Dendritic cell treated with granulocyte-macrophage colony-stimulating factor and Interleukin-4, amounts not matched to agents 40 ng/mL and 50 ng/mL, for 4 days (primary cell): ENCODE results near the gene DAPK1.
A peak's percentile ranks its signal among the peaks of the same experiment; 100 is the strongest.

Experiments
- H3K27ac Mint-ChIP-seq: one replicate; pipeline ENCODE4 v1.8.0; 2022; ENCODE audit warnings: mild to moderate bottlenecking, mixed read lengths
- H3K27me3 Mint-ChIP-seq: one replicate; pipeline ENCODE4 v1.8.0; 2022; ENCODE audit warnings: mild to moderate bottlenecking, mixed read lengths
- H3K36me3 Mint-ChIP-seq: one replicate; pipeline ENCODE4 v1.8.0; 2022; ENCODE audit warnings: low read depth, mixed read lengths
- H3K4me1 Mint-ChIP-seq: one replicate; pipeline ENCODE4 v1.8.0; 2022; ENCODE audit warnings: low read depth, mixed read lengths
- H3K4me3 Mint-ChIP-seq: one replicate; pipeline ENCODE4 v1.8.0; 2022; ENCODE audit warnings: mild to moderate bottlenecking, moderate library complexity, mixed read lengths
- H3K9me3 Mint-ChIP-seq: one replicate; pipeline ENCODE4 v1.8.0; 2022; ENCODE audit warnings: mixed read lengths
- intact Hi-C: fragments of 100-400 bp; cut with micrococcal nuclease; formaldehyde crosslinking; loops from one replicate; pipeline ENCODE4 v1.15.0; 2022

The DAPK1 gene

DNA sequence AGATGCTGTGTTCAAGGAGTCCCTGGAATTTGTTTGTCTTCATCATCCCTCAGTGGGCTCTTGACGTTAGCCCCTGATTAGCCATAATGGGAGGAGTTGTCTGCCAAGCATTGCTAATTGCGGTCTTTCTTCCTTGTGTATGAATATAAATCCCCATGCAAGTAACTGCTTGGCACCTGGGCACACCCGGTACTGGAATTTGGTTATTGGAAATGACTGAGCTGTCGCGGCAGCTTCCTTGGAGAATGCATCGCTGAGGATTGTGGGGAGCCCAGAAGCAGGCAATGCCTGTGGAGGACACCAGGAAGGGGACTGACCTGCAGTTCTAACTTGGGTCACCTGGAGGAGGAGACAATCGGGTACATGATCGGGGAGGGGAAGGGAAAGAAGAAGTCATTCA is 174.9 kb downstream of the DAPK1 start:
- no peaks in the 10 kb centered on the region for H3K9me3 Mint-ChIP-seq
- intact Hi-C loops = no loop called here
- H3K4me3 Mint-ChIP-seq = no peak overlapping the region
- H3K27me3 Mint-ChIP-seq = no peaks in the 10 kb centered on the region
- H3K4me1 Mint-ChIP-seq = peaks cover 30% of the 10 kb centered on the region
- no peak overlapping the region for H3K27ac Mint-ChIP-seq
- peaks cover 93% of the 10 kb centered on the region for H3K36me3 Mint-ChIP-seq

GRCh38 chr9:87673446-87674120 is 175.9 kb downstream of the DAPK1 start:
- no peaks in the 10 kb centered on the region for H3K27me3 Mint-ChIP-seq
- H3K9me3 Mint-ChIP-seq = no peaks in the 10 kb centered on the region
- no peak overlapping the region for H3K27ac Mint-ChIP-seq
- H3K36me3 Mint-ChIP-seq = peaks cover 93% of the 10 kb centered on the region
- no peak overlapping the region for H3K4me3 Mint-ChIP-seq
- intact Hi-C loops = no loop called here
- H3K4me1 Mint-ChIP-seq = peaks cover 39% of the 10 kb centered on the region

- peaks cover 96% of the 10 kb centered on the region for H3K36me3 Mint-ChIP-seq
- peaks cover 46% of the 10 kb centered on the region for H3K4me1 Mint-ChIP-seq
- no peaks in the 10 kb centered on the region for H3K27me3 Mint-ChIP-seq
- no peaks in the 10 kb centered on the region for H3K9me3 Mint-ChIP-seq
- H3K4me3 Mint-ChIP-seq = no peak overlapping the region
- no peak overlapping the region for H3K27ac Mint-ChIP-seq
- intact Hi-C loops = no loop called here
These were observed 177.1 kb downstream of the DAPK1 start for GRCh38 chr9:87674565-87675299.

DNA sequence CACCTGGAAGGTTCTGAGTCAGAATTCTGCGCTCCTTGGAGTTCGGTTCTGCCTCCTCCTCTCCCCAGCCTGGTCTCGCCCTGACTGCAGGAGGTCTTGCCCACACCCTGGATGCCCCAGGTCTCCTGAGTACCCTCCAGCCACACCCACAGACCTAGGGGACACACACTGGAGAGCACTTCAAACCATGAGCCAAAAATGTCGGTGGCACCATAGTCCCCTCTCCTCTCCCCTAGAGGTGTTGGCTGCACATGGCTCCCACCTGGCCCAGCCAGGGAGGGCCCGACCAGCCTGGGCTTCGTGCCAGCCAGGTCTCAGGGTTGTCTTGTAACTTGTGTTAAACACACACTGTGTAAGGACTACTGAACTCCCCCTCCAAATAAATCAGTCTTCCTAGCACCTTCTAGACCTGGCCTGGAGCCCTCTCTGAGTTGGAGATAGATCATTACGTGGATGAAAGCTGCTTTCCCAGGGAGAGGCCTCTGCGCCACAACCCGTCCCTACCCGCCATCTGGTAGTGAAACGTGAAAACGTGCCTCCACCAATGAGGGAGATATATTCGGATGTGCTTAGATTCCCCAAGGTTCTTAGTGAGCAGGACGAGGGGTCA is 178.3 kb downstream of the DAPK1 start:
- H3K9me3 Mint-ChIP-seq = no peaks in the 10 kb centered on the region
- H3K27ac Mint-ChIP-seq = no peak overlapping the region
- H3K4me1 Mint-ChIP-seq = peaks cover 46% of the 10 kb centered on the region
- H3K4me3 Mint-ChIP-seq = no peak overlapping the region
- peaks cover 96% of the 10 kb centered on the region for H3K36me3 Mint-ChIP-seq
- intact Hi-C loops = no loop called here
- H3K27me3 Mint-ChIP-seq = no peaks in the 10 kb centered on the region

- peaks cover 46% of the 10 kb centered on the region for H3K4me1 Mint-ChIP-seq
- H3K36me3 Mint-ChIP-seq = peaks cover 96% of the 10 kb centered on the region
- H3K9me3 Mint-ChIP-seq = no peaks in the 10 kb centered on the region
- no peak overlapping the region for H3K4me3 Mint-ChIP-seq
- H3K27me3 Mint-ChIP-seq = no peaks in the 10 kb centered on the region
- H3K27ac Mint-ChIP-seq = no peak overlapping the region
- intact Hi-C loops = no loop called here
These were observed 179.5 kb downstream of the DAPK1 start for GRCh38 chr9:87676976-87677775.

GRCh38 chr9:87677776-87678587 is 180.3 kb downstream of the DAPK1 start:
- H3K4me1 Mint-ChIP-seq = peaks cover 46% of the 10 kb centered on the region
- peaks cover 96% of the 10 kb centered on the region for H3K36me3 Mint-ChIP-seq
- intact Hi-C loops = loop anchor here (1.0 kb wide), 1 partner anchor 134 kb away; no protein-coding TSS in a partner anchor

DNA sequence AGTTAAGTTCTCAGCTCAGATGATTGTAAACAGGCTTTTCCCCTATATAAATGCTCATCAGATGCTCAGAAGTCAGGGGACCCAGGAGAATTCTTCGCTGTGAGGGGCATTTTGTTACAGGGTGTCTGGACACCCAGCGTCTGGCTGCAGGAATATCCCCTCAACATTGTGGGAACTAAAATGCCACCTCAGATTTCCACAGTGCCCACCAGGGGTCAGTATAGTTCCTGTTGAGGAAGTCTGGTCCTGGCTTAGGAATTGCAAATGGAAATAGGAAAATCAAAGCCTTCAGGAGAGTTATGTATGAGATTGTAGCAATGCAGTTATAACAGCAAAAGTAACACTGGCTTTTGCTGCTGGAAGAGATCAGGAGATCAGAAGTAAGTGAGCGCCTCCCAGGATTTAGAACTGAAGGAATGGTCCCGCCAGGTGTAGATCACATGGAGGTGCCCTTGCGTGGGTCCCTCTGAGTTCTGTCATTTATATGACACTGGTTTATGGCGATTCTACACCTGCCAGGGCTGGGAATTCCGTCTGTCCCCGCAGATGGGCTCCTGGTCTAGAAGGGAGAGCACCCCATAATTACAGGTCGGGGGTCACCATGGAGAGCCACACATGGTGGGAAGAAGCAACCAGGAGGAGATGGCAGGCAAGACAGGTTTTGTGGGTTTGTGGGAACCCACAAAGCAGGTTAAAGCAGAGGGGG is 181.1 kb downstream of the DAPK1 start:
- no peak overlapping the region for H3K4me3 Mint-ChIP-seq
- H3K4me1 Mint-ChIP-seq = peaks cover 45% of the 10 kb centered on the region
- intact Hi-C loops = loop anchor here (1.0 kb wide), 1 partner anchor 133 kb away; no protein-coding TSS in a partner anchor
- no peaks in the 10 kb centered on the region for H3K27me3 Mint-ChIP-seq
- H3K27ac Mint-ChIP-seq = no peak overlapping the region
- H3K36me3 Mint-ChIP-seq = peaks cover 96% of the 10 kb centered on the region
- H3K9me3 Mint-ChIP-seq = no peaks in the 10 kb centered on the region

More at GRCh38 chr9:87677776-87678587, 180.3 kb downstream of the DAPK1 start:
- H3K27ac Mint-ChIP-seq = no peak overlapping the region
- H3K9me3 Mint-ChIP-seq = no peaks in the 10 kb centered on the region
- no peaks in the 10 kb centered on the region for H3K27me3 Mint-ChIP-seq
- no peak overlapping the region for H3K4me3 Mint-ChIP-seq

DNA sequence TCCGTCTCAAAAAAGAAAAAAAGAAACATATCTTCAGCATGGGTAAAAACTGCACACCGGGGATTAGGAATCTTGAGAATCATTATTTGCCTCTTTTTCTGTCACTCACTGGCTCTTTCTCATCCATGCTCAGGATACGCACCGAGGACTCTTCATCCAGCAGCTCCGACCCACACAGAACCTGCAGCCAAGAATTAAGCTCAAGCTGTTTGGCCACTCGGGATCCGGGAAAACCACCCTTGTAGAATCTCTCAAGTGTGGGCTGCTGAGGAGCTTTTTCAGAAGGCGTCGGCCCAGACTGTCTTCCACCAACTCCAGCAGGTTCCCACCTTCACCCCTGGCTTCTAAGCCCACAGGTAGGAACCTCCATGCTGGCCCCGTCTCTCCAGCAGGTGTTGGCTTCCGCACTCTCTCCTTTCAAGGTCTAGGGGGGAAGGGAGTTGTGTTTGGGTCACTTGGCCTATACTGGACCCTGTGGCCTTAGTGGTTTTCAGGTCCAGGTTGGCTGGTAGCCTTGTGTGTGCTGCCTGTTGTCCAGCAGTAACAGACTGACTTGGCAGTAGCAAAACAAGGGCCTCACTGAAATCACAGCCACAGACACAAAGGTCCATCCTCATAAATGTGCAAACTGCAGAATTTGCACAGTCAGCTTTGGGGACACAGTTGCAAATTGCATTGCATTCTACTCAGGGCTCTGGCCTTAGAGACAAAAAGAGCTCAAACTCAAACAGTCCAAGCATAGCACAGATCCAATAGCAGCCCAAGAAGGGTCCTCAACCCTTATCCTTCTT is 183.8 kb downstream of the DAPK1 start:
- H3K4me1 Mint-ChIP-seq = peaks cover 58% of the 10 kb centered on the region
- H3K36me3 Mint-ChIP-seq = peaks cover 97% of the 10 kb centered on the region
- intact Hi-C loops = no loop called here
- H3K9me3 Mint-ChIP-seq = no peaks in the 10 kb centered on the region
- no peak overlapping the region for H3K27ac Mint-ChIP-seq
- H3K27me3 Mint-ChIP-seq = no peaks in the 10 kb centered on the region
- no peak overlapping the region for H3K4me3 Mint-ChIP-seq

DNA sequence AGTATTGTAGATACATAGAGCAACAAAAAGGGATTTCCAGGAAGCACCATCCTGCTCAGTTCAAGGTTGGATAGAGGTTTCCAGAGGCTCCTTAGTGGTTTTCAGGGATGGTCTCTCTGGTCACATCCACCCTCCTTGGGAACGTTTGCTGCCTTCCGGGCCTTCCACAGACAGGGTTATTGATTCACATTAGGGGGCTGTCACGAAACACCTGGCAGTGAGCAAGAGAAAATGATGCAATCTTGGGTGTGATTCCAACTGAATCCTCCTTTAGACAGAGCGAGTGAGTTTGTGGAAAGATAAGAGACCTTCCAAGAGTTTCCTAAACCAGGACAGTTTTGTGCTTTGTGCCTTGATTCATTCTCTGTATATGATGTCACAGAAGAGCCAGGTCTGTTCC is 184.4 kb downstream of the DAPK1 start:
- intact Hi-C loops = no loop called here
- H3K27ac Mint-ChIP-seq = no peak overlapping the region
- no peak overlapping the region for H3K4me3 Mint-ChIP-seq
- no peaks in the 10 kb centered on the region for H3K9me3 Mint-ChIP-seq
- H3K27me3 Mint-ChIP-seq = no peaks in the 10 kb centered on the region
- H3K36me3 Mint-ChIP-seq = peaks cover 97% of the 10 kb centered on the region
- H3K4me1 Mint-ChIP-seq = peaks cover 58% of the 10 kb centered on the region

DNA sequence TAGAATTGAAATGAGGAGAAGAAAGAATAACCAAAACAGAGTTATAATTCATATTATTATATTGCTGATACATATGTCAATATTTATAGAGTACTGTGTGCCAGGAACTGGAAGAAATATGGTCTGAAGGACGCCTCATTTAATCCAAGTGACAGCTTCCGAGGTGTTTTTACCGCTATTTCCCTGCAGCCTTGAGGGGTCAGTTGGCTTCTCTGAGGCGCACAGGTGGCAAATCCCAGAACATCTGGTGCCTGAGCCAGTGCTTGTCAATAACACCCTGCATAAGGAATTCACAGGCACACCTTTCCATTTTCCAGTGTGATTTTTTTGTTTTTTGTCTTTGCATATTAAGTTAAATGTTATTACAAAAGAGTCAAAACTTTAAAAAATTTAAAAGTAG is 185.0 kb downstream of the DAPK1 start:
- Mint-ChIP-seq H3K4me1 (peaks cover 56% of the 10 kb centered on the region), H3K4me3 (no peak overlapping the region), H3K36me3 (peaks cover 97% of the 10 kb centered on the region), H3K27me3 (no peaks in the 10 kb centered on the region), H3K9me3 (no peaks in the 10 kb centered on the region), H3K27ac (no peak overlapping the region)
- intact Hi-C loops = no loop called here

- peak overlapping the region; percentile 51 for H3K27ac Mint-ChIP-seq
- peaks cover 44% of the 10 kb centered on the region for H3K4me1 Mint-ChIP-seq
- intact Hi-C loops = no loop called here
- H3K9me3 Mint-ChIP-seq = no peaks in the 10 kb centered on the region
- peaks cover 2% of the 10 kb centered on the region for H3K27me3 Mint-ChIP-seq
- H3K36me3 Mint-ChIP-seq = peaks cover 97% of the 10 kb centered on the region
- H3K4me3 Mint-ChIP-seq = no peak overlapping the region
These were observed 186.3 kb downstream of the DAPK1 start for GRCh38 chr9:87683751-87684626.
